GM12878 (cell line): ENCODE data around the gene MCRIP2. TPM values are rescaled to one million over a fixed set of nuclear protein-coding genes. Genes with fewer than 3 reads are reported as not detected.

Experiments
- ATAC-seq: fragments of 200-7000 bp; cut with Tn5 transposase; 3 replicates; pipeline ENCODE4 v1.9.1; 2020; ENCODE audit warnings: mild to moderate bottlenecking, moderate library complexity
- BruUV-seq: library from RNA; stranded (reverse); fragments of 400-500 nt; replicated peaks from 2 replicates; lab custom pipeline; 2021; lab: Mats Ljungman, UMichigan
- CTCF ChIA-PET: fragments of 300-600 bp; sonication (Branson Sonifier 250); formaldehyde crosslinking; extraction: SDS; loops from one replicate; lab custom pipeline; 2021; ENCODE audit warnings: inconsistent platforms; lab: Yijun Ruan, JAX
- POLR2A ChIA-PET: fragments of 350-600 bp; formaldehyde crosslinking; extraction: SDS; loops from one replicate; lab custom pipeline; 2021; ENCODE audit warnings: inconsistent platforms; lab: Charles Lee
- RAD21 ChIA-PET: fragments of 300-600 bp; sonication (Branson Sonifier 250); formaldehyde crosslinking; loops from one replicate; lab custom pipeline; 2023; ENCODE audit warnings: antibody characterized with exemption; ENCODE audit not compliant: unreplicated experiment; lab: Charles Lee
- SMC1A ChIA-PET: fragments of 300-600 bp; sonication (Branson Sonifier 250); formaldehyde crosslinking; loops from one replicate; lab custom pipeline; 2023; ENCODE audit not compliant: unreplicated experiment, uncharacterized antibody; lab: Charles Lee
- DNase-seq: peaks from one replicate; pipeline ENCODE4 v3.0.0-alpha.2; 2011; ENCODE audit warnings: low read depth, low spot score
- FAIRE-seq: peaks from 3 replicates; lab custom pipeline; 2011; peaks lifted over from hg19 to GRCh38; lab: Jason Lieb, UNC
- H2AFZ ChIP-seq: 2 replicates; pipeline ENCODE4 v1.6.0; 2011; ENCODE audit warnings: low read depth, low read length, control low read depth; ENCODE audit not compliant: control insufficient read depth
- H3K27ac ChIP-seq: 2 replicates; pipeline ENCODE4 v1.5.1; 2011; ENCODE audit warnings: control low read depth; ENCODE audit not compliant: control insufficient read depth, insufficient read depth
- H3K27me3 ChIP-seq, 2 experiments: replicated peaks in 1 of 2; 2 replicates each; pipeline versions ENCODE4 v1.6.0 to v1.6.1; 2011; ENCODE audit warnings: low read length in 1 of 2; ENCODE audit not compliant: control insufficient read depth in 2 of 2, insufficient read depth in 2 of 2
- H3K36me3 ChIP-seq, 2 experiments: 2 replicates each; pipeline ENCODE4 v1.5.1; 2011; ENCODE audit warnings: low read length in 1 of 2; ENCODE audit not compliant: control insufficient read depth in 2 of 2, insufficient read depth in 2 of 2
- H3K4me1 ChIP-seq: 2 replicates; pipeline ENCODE4 v1.6.1; 2011; ENCODE audit warnings: mild to moderate bottlenecking, low read length, moderate library complexity, mixed read lengths; ENCODE audit not compliant: control insufficient read depth, insufficient read depth
- H3K4me2 ChIP-seq: 2 replicates; pipeline ENCODE4 v1.6.0; 2011; ENCODE audit warnings: control low read depth; ENCODE audit not compliant: control insufficient read depth, insufficient read depth
- H3K4me3 ChIP-seq: fragments of 200-600 bp; sonication (generic); 2 replicates; pipeline ENCODE4 v1.5.1; 2016
- H3K79me2 ChIP-seq: 2 replicates; pipeline ENCODE4 v1.6.0; 2011; ENCODE audit warnings: low read length; ENCODE audit not compliant: control insufficient read depth, insufficient read depth
- H3K9ac ChIP-seq: 2 replicates; pipeline ENCODE4 v1.8.0; 2011; ENCODE audit warnings: low read length, control low read depth, mixed read lengths; ENCODE audit not compliant: control insufficient read depth, insufficient read depth
- H3K9me3 ChIP-seq: replicated peaks from 3 replicates; pipeline ENCODE4 v1.5.1; 2011; ENCODE audit warnings: mild to moderate bottlenecking, low read length; ENCODE audit not compliant: control insufficient read depth, insufficient read depth
- H4K20me1 ChIP-seq: 2 replicates; pipeline ENCODE4 v1.6.0; 2011; ENCODE audit not compliant: control insufficient read depth, insufficient read depth
- ATF7 ChIP-seq: fragments of 450-650 bp; IDR thresholded peaks from 2 replicates; pipeline ENCODE4 v1.6.1; 2016; ENCODE audit warnings: low read depth, mild to moderate bottlenecking
- BMI1 ChIP-seq: fragments of 450-650 bp; IDR thresholded peaks from 2 replicates; pipeline ENCODE4 v1.6.1; 2016; ENCODE audit warnings: mild to moderate bottlenecking, moderate library complexity, borderline replicate concordance
- CBFB ChIP-seq: IDR thresholded peaks from 2 replicates; pipeline ENCODE4 v1.6.1; 2016; ENCODE audit warnings: antibody characterized with exemption, low read depth
- CTCF ChIP-seq, 3 experiments: IDR thresholded peaks in 2 of 3; conservative IDR thresholded peaks in 1 of 3; 2 replicates each; pipeline ENCODE4 v1.5.1; 2011; ENCODE audit warnings: low read depth in 3 of 3, low read length in 3 of 3, mild to moderate bottlenecking in 3 of 3, control low read depth in 2 of 3, moderate library complexity in 2 of 3, inconsistent platforms in 1 of 3, mixed read lengths in 1 of 3; ENCODE audit not compliant: control insufficient read depth in 2 of 3, insufficient read depth in 1 of 3; ENCODE audit errors: extremely low read depth in 1 of 3
- ESRRA ChIP-seq: IDR thresholded peaks from 2 replicates; pipeline ENCODE4 v1.6.1; 2012; ENCODE audit warnings: mild to moderate bottlenecking, low read length, improper control_type of control experiment
- ETV6 ChIP-seq, 2 experiments: fragments of 450-650 bp in 1 of 2; IDR thresholded peaks in 1 of 2; conservative IDR thresholded peaks in 1 of 2; 2 replicates each; pipeline ENCODE4 v1.6.1; 2014; ENCODE audit warnings: antibody characterized with exemption in 1 of 2, borderline replicate concordance in 1 of 2, low read depth in 1 of 2, mild to moderate bottlenecking in 1 of 2, moderate library complexity in 1 of 2
- EZH2 ChIP-seq: IDR thresholded peaks from 2 replicates; pipeline ENCODE4 v1.6.1; 2012; ENCODE audit warnings: low read depth, mild to moderate bottlenecking, control low read depth, inconsistent platforms, low read length, borderline replicate concordance; ENCODE audit not compliant: control insufficient read depth
- FOXK2 ChIP-seq: fragments of 450-650 bp; IDR thresholded peaks from 2 replicates; pipeline ENCODE4 v1.6.1; 2017; ENCODE audit warnings: mild to moderate bottlenecking, moderate library complexity
- KLF5 ChIP-seq: fragments of 450-650 bp; IDR thresholded peaks from 2 replicates; pipeline ENCODE4 v1.6.1; 2014; ENCODE audit warnings: mild to moderate bottlenecking; ENCODE audit not compliant: partially characterized antibody
- LARP7 ChIP-seq: fragments of 450-650 bp; IDR thresholded peaks from 2 replicates; pipeline ENCODE4 v1.6.1; 2017; ENCODE audit warnings: mild to moderate bottlenecking
- MTA3 ChIP-seq: IDR thresholded peaks from 2 replicates; pipeline ENCODE4 v1.6.1; 2012; ENCODE audit warnings: low read length, inconsistent platforms, borderline replicate concordance
- POLR2AphosphoS2 ChIP-seq: IDR thresholded peaks from 2 replicates; pipeline ENCODE4 v1.6.1; 2011; ENCODE audit warnings: low read depth, mild to moderate bottlenecking, low read length, improper control_type of control experiment, moderate library complexity
- SRF ChIP-seq, 2 experiments: IDR thresholded peaks; 2 replicates each; pipeline ENCODE4 v1.6.1; 2011; ENCODE audit warnings: low read depth in 2 of 2, low read length in 2 of 2, mild to moderate bottlenecking in 1 of 2, moderate library complexity in 1 of 2
- STAT3 ChIP-seq: IDR thresholded peaks from 2 replicates; pipeline ENCODE4 v1.6.1; 2011; ENCODE audit warnings: low read depth, low read length, improper control_type of control experiment
- SUZ12 ChIP-seq: fragments of 200-600 bp; sonication (generic); IDR thresholded peaks from one replicate; pipeline ENCODE4 v1.6.1; 2018; ENCODE audit warnings: antibody characterized with exemption, mild to moderate bottlenecking; ENCODE audit not compliant: unreplicated experiment
- ZNF207 ChIP-seq: fragments of 450-650 bp; IDR thresholded peaks from 2 replicates; pipeline ENCODE4 v1.6.1; 2014; ENCODE audit warnings: antibody characterized with exemption, mild to moderate bottlenecking, borderline replicate concordance
- ZNF217 ChIP-seq: fragments of 450-650 bp; IDR thresholded peaks from 2 replicates; pipeline ENCODE4 v1.6.1; 2017; ENCODE audit warnings: antibody characterized with exemption, mild to moderate bottlenecking
- ZZZ3 ChIP-seq: IDR thresholded peaks from 2 replicates; pipeline ENCODE4 v1.6.1; 2011; ENCODE audit warnings: low read depth; ENCODE audit not compliant: control insufficient read depth, insufficient read length
- WGBS: methylation state at CpG from one replicate; pipeline ENCODE4 v1.1.6; 2016; ENCODE audit warnings: low lambda C conversion rate; ENCODE audit not compliant: insufficient replicate concordance, insufficient coverage; ENCODE audit errors: missing lambda C conversion rate; 5-methylcytosine and 5-hydroxymethylcytosine counted together
- in situ Hi-C: fragments of 300-500 bp; cut with MboI; formaldehyde crosslinking; loops from 9 replicates; pipeline ENCODE4 v1.14.3; 2018; ENCODE audit warnings: mixed read lengths
- intact Hi-C: fragments of 100-400 bp; cut with micrococcal nuclease; formaldehyde crosslinking; loops from one replicate; pipeline ENCODE4 v1.14.2; 2022; ENCODE audit not compliant: unreplicated experiment
- polyA plus RNA-seq, 11 experiments: library from polyadenylated mRNA; depleted of rRNA in 4 of 11; unstranded in 6 of 11; stranded (reverse) in 5 of 11; fragments of >200 nt; fragmentation: Nextera tagmentation in 4 of 11; fragmentation: Illumina TruSeq in 1 of 11; extraction: Ambion mirVana in 4 of 11; extraction: Trizol in 1 of 11; gene quantifications; 1 replicate in 1 of 11; 2 replicates in 10 of 11; pipeline versions ENCODE4 v1.2.1 to v1.2.3, GENCODE V29; 2011 to 2016; ENCODE audit warnings: inconsistent platforms in 2 of 11, missing spikeins in 2 of 11, low read depth in 1 of 11
- total RNA-seq, 4 experiments: library from RNA; depleted of rRNA in 3 of 4; stranded (reverse); fragments of >200 nt in 3 of 4; fragmentation: Illumina TruSeq in 1 of 4; extraction: Trizol in 1 of 4; gene quantifications; 2 replicates each; pipeline versions ENCODE4 v1.2.1 to v1.2.3, GENCODE V29; 2013 to 2021
- TF ChIP-seq, protein P1 (sequence below): fragments of 450-650 bp; IDR thresholded peaks from 2 replicates; pipeline ENCODE4 v1.6.1; 2017; ENCODE audit warnings: mild to moderate bottlenecking, moderate library complexity

Gene MCRIP2
- total and polyA plus RNA-seq, 10 of the 15 experiments (the other 5 are each of a cell fraction or from before 2014, with no cell fraction given), result 0.19 to 93.1 (median 57.9) TPM

DNA sequence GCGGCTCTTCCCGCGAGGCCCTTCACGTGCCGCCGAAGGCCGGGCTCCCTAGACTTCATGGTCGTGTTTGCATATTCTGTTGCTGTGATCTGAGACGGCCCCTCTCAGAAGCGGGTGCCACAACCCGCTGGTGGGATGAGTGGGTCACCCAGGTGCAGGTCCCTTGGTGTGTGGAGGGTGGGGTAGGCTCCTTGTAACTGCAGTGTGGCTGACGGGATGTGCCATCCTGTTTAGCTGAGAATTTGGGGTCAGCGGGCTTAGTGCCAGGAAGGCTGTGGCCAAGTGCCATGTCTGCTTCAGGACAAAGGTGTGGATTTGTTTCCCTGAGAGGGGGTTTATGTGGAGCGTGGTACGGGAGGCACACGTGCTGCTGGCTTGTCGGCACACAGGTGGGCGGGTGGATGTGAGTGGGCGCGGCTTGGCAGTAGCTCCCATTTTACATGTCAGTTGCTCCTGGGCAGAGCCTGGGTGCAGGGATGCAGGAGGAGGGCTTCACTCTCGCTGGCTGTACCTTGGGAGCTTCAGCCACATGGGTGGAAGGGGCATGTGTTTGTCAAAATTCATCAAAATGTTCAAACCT lies 20.0 kb upstream of the MCRIP2 start (continued):
- no peak for TF ChIP-seq ETV6 (conservative IDR thresholded peaks at IDR 0.05 in 1 of 2, IDR thresholded peaks at IDR 0.05 in 1 of 2; ENCODE audit: borderline replicate concordance in 1 of 2, low read depth in 1 of 2)
- TF ChIP-seq CBFB, result no peak
- no peak for TF ChIP-seq SUZ12
- no peak for TF ChIP-seq BMI1

DNA sequence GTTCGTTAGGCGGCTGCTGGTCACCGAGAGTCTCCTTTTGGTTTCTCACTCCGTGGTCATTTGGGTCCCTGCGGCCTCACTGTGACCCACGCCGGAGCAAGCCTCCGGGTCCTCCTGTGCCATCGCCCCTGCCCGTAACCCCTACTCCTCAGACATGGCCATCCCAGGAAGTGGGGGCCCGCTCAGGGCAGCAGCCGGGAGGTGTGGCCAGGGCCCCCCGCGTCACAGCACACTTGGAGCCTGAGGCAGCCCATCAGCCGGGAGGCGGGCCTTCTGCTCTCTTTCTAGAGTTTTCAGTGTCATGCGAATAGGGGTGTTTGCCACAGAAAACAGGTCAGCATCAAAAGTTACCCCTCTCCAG lies 18.7 kb upstream of the MCRIP2 start:
- Histone ChIP-seq H3K36me3 (no peaks in the 10 kb centered on the region; a peak in 1 of 4 replicates), H3K79me2 (no peaks in the 10 kb centered on the region), H4K20me1 (no peaks in the 10 kb centered on the region; the same call in 1 of the 2 replicates), H3K4me1 (no peaks in the 10 kb centered on the region), H3K4me3 (no peak overlapping the region), H3K27me3 (no peaks in the 10 kb centered on the region), H3K4me2 (no peak overlapping the region), H2AFZ (no peak overlapping the region), H3K9me3 (no peaks in the 10 kb centered on the region), H3K9ac (no peak overlapping the region), H3K27ac (no peak overlapping the region)
- DNase-seq, result no peak
- intact Hi-C loops (no loop called here), in situ Hi-C loops (no loop called here)
- BruUV-seq, result no TSS peak
- no peak for FAIRE-seq
- TF ChIP-seq LARP7 (no peak), FOXK2 (no peak), STAT3 (no peak), MTA3 (no peak), POLR2AphosphoS2 (no peak), SRF (IDR thresholded peaks at IDR 0.05; ENCODE audit: low read depth in 2 of 2, low read length in 2 of 2) (no peak), ZZZ3 (no peak), KLF5 (no peak), EZH2 (no peak), ZNF207 (no peak), ATF7 (no peak), CTCF (IDR thresholded peaks at IDR 0.05 in 2 of 3, conservative IDR thresholded peaks at IDR 0.05 in 1 of 3; ENCODE audit: control insufficient read depth in 2 of 3, extremely low read depth in 1 of 3, insufficient read depth in 1 of 3, low read depth in 3 of 3, low read length in 3 of 3) (no peak), ZNF217 (no peak), ESRRA (no peak)
- TF ChIP-seq, protein P1, sequence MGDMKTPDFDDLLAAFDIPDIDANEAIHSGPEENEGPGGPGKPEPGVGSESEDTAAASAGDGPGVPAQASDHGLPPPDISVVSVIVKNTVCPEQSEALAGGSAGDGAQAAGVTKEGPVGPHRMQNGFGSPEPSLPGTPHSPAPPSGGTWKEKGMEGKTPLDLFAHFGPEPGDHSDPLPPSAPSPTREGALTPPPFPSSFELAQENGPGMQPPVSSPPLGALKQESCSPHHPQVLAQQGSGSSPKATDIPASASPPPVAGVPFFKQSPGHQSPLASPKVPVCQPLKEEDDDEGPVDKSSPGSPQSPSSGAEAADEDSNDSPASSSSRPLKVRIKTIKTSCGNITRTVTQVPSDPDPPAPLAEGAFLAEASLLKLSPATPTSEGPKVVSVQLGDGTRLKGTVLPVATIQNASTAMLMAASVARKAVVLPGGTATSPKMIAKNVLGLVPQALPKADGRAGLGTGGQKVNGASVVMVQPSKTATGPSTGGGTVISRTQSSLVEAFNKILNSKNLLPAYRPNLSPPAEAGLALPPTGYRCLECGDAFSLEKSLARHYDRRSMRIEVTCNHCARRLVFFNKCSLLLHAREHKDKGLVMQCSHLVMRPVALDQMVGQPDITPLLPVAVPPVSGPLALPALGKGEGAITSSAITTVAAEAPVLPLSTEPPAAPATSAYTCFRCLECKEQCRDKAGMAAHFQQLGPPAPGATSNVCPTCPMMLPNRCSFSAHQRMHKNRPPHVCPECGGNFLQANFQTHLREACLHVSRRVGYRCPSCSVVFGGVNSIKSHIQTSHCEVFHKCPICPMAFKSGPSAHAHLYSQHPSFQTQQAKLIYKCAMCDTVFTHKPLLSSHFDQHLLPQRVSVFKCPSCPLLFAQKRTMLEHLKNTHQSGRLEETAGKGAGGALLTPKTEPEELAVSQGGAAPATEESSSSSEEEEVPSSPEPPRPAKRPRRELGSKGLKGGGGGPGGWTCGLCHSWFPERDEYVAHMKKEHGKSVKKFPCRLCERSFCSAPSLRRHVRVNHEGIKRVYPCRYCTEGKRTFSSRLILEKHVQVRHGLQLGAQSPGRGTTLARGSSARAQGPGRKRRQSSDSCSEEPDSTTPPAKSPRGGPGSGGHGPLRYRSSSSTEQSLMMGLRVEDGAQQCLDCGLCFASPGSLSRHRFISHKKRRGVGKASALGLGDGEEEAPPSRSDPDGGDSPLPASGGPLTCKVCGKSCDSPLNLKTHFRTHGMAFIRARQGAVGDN, result no peak
- SMC1A ChIA-PET, result no interaction called here
- POLR2A ChIA-PET, result no interaction called here
- CTCF ChIA-PET, result no interaction called here
- RAD21 ChIA-PET, result no interaction called here
- 93% methylated on average over 17 of the region's 17 CpGs for WGBS
- ATAC-seq, result no peak
